Left lobe of liver (tissue), 2 donors: Measurements from ENCODE around the gene ABCD1. TPM values are rescaled to one million over a fixed set of nuclear protein-coding genes. Genes with fewer than 3 reads are reported as not detected.
"Not testable (repeated sequence)": the region's sequence is repeated elsewhere in the genome, so short reads cannot be mapped to it uniquely, and the experiment has no call there.

ENCODE experiments used
- ATAC-seq: fragments of 200-7000 bp; cut with Tn5 transposase; one replicate; pipeline ENCODE4 v1.9.1; 2020; ENCODE audit warnings: mild to moderate bottlenecking, moderate library complexity
- DNase-seq: peaks from one replicate; pipeline ENCODE4 v3.0.0-alpha.2; 2020; ENCODE audit warnings: low spot score
- total RNA-seq: library from RNA; stranded (reverse); gene quantifications from one replicate; pipeline ENCODE4 v1.2.1, GENCODE V29; 2021
- donor health status: DM: no; HTN: no; CAD: no; lungs with moderate emphysema.
- donor health status: DM: no; HTN: yes; CAD: no.

ABCD1 gene
- total RNA-seq, 1 donor from 2014 or later = 13.4 TPM

GRCh38 chrX:153746991-153747390, 22.3 kb downstream of the ABCD1 start:
- not testable (repeated sequence) for DNase-seq, ATAC-seq

GRCh38 chrX:153749017-153749416, 24.4 kb downstream of the ABCD1 start:
- not testable (repeated sequence) for DNase-seq, ATAC-seq

GRCh38 chrX:153750127-153750774, 25.6 kb downstream of the ABCD1 start:
- DNase-seq = no peak
- no peak for ATAC-seq

GRCh38 chrX:153755136-153755535, 30.5 kb downstream of the ABCD1 start:
- no peak for ATAC-seq
- DNase-seq = no peak

- ATAC-seq = no peak
- DNase-seq = no peak
Measured at GRCh38 chrX:153761863-153762262, 37.2 kb downstream of the ABCD1 start.

- no peak for ATAC-seq
- no peak for DNase-seq
Measured at GRCh38 chrX:153762626-153763173, 38.0 kb downstream of the ABCD1 start.

GRCh38 chrX:153763298-153763932, 38.8 kb downstream of the ABCD1 start:
- ATAC-seq (no peak), DNase-seq (no peak)

GRCh38 chrX:153763989-153764755, 39.5 kb downstream of the ABCD1 start, which contains the start of gene PLXNB3:
Gene PLXNB3 (plus strand): TSS chrX:153764249. CDS start chrX:153765536, 1,287 bp downstream.
- ATAC-seq = peak; percentile 96
- DNase-seq = peak; percentile 72

- ATAC-seq = no peak
- no peak for DNase-seq
Measured at GRCh38 chrX:153764786-153765137, 40.1 kb downstream of the ABCD1 start.

- DNase-seq (no peak), ATAC-seq (peak; percentile 32)
Measured at GRCh38 chrX:153765138-153766079, 40.8 kb downstream of the ABCD1 start.

- no peak for ATAC-seq
- no peak for DNase-seq
Measured at GRCh38 chrX:153766098-153766817, 41.6 kb downstream of the ABCD1 start.

GRCh38 chrX:153766871-153767673, 42.4 kb downstream of the ABCD1 start:
- ATAC-seq (no peak), DNase-seq (no peak)

GRCh38 chrX:153767674-153768055, 43.0 kb downstream of the ABCD1 start:
- ATAC-seq = no peak
- no peak for DNase-seq

- DNase-seq (no peak), ATAC-seq (no peak)
Measured at GRCh38 chrX:153768311-153769157, 43.9 kb downstream of the ABCD1 start.

GRCh38 chrX:153769158-153769864, 44.7 kb downstream of the ABCD1 start:
- ATAC-seq (no peak), DNase-seq (no peak)

- no peak for ATAC-seq
Measured at GRCh38 chrX:153769865-153770600, 45.4 kb downstream of the ABCD1 start.

More at GRCh38 chrX:153769865-153770600, 45.4 kb downstream of the ABCD1 start:
- no peak for DNase-seq
